K562 (cell line): ENCODE results near the gene ZFP69B. TPM values are rescaled to one million over a fixed set of nuclear protein-coding genes. Genes with fewer than 3 reads are reported as not detected.
A peak's percentile ranks its signal among the peaks of the same experiment; 100 is the strongest.

Source experiments
- AFF1 ChIP-seq, 2 experiments: fragments of 450-650 bp; IDR thresholded peaks; 2 replicates each; pipeline ENCODE4 v1.6.1; 2018; ENCODE audit warnings: mild to moderate bottlenecking in 2 of 2, low read depth in 1 of 2; ENCODE audit not compliant: partially characterized antibody in 2 of 2
- EP300 ChIP-seq: IDR thresholded peaks from 2 replicates; pipeline ENCODE4 v1.6.1; 2012; ENCODE audit warnings: low read length, improper control_type of control experiment
- FOXK1 ChIP-seq: sonication (generic); formaldehyde crosslinking; IDR thresholded peaks from 2 replicates; pipeline ENCODE4 v1.8.0; 2022; ENCODE audit warnings: missing genetic modification reagents, mild to moderate bottlenecking, borderline replicate concordance
- GATAD2A ChIP-seq: fragments of 450-650 bp; IDR thresholded peaks from 2 replicates; pipeline ENCODE4 v1.6.1; 2017
- L3MBTL2 ChIP-seq: fragments of 450-650 bp; IDR thresholded peaks from 2 replicates; pipeline ENCODE4 v1.6.1; 2016; ENCODE audit warnings: mild to moderate bottlenecking, moderate library complexity
- MEF2D ChIP-seq: conservative IDR thresholded peaks from 2 replicates; pipeline ENCODE4 v1.6.1; 2016; ENCODE audit warnings: low read depth, missing genetic modification characterization, missing compliant biosample characterization
- NRF1 ChIP-seq, 2 experiments: fragments of 450-650 bp; IDR thresholded peaks in 1 of 2; conservative IDR thresholded peaks in 1 of 2; 2 replicates each; pipeline ENCODE4 v1.6.1; 2014; ENCODE audit warnings: mild to moderate bottlenecking in 2 of 2
- U2AF2 ChIP-seq: fragments of 200-400 bp; formaldehyde crosslinking; optimal IDR thresholded peaks from 2 replicates; pipeline ENCODE3; 2017; ENCODE audit warnings: low read depth, mild to moderate bottlenecking, low read length
- ZNF311 ChIP-seq: fragments of 250-450 bp; sonication (Bioruptor Pico); IDR thresholded peaks from 2 replicates; pipeline ENCODE4 v1.4.0; 2020; ENCODE audit warnings: mild to moderate bottlenecking, moderate library complexity
- polyA plus RNA-seq, 8 experiments: library from polyadenylated mRNA; depleted of rRNA in 4 of 8; stranded (reverse) in 5 of 8; unstranded in 3 of 8; fragments of >200 nt; fragmentation: Nextera tagmentation in 2 of 8; fragmentation: Illumina TruSeq in 1 of 8; extraction: Ambion mirVana in 2 of 8; extraction: Trizol in 1 of 8; gene quantifications; 2 replicates each; pipeline versions ENCODE4 v1.2.1 to v1.2.3, GENCODE V29; 2011 to 2014; ENCODE audit warnings: inconsistent platforms in 1 of 8, missing spikeins in 1 of 8
- total RNA-seq, 7 experiments: library from RNA; depleted of rRNA in 6 of 7; stranded (reverse); fragments of >200 nt in 6 of 7; fragmentation: Illumina TruSeq in 2 of 7; extraction: Trizol in 2 of 7; gene quantifications; 2 replicates each; pipeline versions ENCODE4 v1.2.1 to v1.2.3, GENCODE V29; 2011 to 2021; ENCODE audit warnings: low replicate concordance in 1 of 7
- TF ChIP-seq, protein P1 (sequence below): fragments of 450-650 bp; IDR thresholded peaks from 2 replicates; pipeline ENCODE4 v1.6.1; 2016; ENCODE audit warnings: mild to moderate bottlenecking, moderate library complexity

ZFP69B gene
- total and polyA plus RNA-seq, 9 of the 15 experiments (the other 6 are each of a cell fraction or from before 2014, with no cell fraction given), result 1.6 to 10.3 (median 8.4) TPM

DNA sequence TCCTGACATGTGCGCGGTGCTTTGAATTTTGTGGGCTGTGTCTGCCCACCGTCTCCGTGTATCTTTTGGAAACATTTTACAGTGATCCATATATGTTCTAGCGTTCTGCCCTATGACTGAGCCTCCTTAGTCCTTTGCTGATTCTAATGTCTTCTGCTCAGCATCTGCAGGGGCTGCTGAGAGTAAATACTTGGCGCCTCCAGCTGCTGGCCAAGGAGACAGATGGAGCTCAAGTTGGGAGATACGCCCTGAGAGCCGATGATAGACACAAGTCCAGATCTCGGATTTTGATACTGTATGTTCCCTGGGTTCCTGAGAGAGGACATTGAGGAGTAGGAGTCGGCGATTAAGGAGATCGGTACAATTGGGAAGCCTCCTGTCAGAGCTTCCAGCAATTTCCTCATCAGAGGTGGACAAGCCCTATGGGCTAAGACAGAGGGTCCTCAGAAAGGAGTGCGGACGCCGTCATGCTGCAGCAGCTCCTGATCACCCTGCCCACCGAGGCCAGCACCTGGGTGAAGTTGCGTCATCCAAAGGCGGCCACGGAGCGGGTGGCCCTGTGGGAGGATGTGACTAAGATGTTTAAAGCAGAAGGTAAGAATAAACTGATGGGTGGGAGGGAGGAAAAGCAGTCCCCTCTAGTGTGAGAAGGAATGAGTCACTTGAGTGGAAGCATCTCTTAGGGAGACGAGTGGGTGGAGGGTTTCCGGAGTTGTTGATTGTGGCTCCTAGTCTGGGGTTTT, 390 bp downstream of the ZFP69B start (continued):
- TF ChIP-seq, protein P1, sequence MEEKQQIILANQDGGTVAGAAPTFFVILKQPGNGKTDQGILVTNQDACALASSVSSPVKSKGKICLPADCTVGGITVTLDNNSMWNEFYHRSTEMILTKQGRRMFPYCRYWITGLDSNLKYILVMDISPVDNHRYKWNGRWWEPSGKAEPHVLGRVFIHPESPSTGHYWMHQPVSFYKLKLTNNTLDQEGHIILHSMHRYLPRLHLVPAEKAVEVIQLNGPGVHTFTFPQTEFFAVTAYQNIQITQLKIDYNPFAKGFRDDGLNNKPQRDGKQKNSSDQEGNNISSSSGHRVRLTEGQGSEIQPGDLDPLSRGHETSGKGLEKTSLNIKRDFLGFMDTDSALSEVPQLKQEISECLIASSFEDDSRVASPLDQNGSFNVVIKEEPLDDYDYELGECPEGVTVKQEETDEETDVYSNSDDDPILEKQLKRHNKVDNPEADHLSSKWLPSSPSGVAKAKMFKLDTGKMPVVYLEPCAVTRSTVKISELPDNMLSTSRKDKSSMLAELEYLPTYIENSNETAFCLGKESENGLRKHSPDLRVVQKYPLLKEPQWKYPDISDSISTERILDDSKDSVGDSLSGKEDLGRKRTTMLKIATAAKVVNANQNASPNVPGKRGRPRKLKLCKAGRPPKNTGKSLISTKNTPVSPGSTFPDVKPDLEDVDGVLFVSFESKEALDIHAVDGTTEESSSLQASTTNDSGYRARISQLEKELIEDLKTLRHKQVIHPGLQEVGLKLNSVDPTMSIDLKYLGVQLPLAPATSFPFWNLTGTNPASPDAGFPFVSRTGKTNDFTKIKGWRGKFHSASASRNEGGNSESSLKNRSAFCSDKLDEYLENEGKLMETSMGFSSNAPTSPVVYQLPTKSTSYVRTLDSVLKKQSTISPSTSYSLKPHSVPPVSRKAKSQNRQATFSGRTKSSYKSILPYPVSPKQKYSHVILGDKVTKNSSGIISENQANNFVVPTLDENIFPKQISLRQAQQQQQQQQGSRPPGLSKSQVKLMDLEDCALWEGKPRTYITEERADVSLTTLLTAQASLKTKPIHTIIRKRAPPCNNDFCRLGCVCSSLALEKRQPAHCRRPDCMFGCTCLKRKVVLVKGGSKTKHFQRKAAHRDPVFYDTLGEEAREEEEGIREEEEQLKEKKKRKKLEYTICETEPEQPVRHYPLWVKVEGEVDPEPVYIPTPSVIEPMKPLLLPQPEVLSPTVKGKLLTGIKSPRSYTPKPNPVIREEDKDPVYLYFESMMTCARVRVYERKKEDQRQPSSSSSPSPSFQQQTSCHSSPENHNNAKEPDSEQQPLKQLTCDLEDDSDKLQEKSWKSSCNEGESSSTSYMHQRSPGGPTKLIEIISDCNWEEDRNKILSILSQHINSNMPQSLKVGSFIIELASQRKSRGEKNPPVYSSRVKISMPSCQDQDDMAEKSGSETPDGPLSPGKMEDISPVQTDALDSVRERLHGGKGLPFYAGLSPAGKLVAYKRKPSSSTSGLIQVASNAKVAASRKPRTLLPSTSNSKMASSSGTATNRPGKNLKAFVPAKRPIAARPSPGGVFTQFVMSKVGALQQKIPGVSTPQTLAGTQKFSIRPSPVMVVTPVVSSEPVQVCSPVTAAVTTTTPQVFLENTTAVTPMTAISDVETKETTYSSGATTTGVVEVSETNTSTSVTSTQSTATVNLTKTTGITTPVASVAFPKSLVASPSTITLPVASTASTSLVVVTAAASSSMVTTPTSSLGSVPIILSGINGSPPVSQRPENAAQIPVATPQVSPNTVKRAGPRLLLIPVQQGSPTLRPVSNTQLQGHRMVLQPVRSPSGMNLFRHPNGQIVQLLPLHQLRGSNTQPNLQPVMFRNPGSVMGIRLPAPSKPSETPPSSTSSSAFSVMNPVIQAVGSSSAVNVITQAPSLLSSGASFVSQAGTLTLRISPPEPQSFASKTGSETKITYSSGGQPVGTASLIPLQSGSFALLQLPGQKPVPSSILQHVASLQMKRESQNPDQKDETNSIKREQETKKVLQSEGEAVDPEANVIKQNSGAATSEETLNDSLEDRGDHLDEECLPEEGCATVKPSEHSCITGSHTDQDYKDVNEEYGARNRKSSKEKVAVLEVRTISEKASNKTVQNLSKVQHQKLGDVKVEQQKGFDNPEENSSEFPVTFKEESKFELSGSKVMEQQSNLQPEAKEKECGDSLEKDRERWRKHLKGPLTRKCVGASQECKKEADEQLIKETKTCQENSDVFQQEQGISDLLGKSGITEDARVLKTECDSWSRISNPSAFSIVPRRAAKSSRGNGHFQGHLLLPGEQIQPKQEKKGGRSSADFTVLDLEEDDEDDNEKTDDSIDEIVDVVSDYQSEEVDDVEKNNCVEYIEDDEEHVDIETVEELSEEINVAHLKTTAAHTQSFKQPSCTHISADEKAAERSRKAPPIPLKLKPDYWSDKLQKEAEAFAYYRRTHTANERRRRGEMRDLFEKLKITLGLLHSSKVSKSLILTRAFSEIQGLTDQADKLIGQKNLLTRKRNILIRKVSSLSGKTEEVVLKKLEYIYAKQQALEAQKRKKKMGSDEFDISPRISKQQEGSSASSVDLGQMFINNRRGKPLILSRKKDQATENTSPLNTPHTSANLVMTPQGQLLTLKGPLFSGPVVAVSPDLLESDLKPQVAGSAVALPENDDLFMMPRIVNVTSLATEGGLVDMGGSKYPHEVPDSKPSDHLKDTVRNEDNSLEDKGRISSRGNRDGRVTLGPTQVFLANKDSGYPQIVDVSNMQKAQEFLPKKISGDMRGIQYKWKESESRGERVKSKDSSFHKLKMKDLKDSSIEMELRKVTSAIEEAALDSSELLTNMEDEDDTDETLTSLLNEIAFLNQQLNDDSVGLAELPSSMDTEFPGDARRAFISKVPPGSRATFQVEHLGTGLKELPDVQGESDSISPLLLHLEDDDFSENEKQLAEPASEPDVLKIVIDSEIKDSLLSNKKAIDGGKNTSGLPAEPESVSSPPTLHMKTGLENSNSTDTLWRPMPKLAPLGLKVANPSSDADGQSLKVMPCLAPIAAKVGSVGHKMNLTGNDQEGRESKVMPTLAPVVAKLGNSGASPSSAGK, result 0 out of 2 replicates have a peak, but pooled peaks have one; percentile 44
- TF ChIP-seq GATAD2A, result no peak
- TF ChIP-seq EP300, result peak; percentile 57
- no peak for TF ChIP-seq ZNF311 (CRISPR knock-in tag)
- TF ChIP-seq AFF1 (IDR thresholded peaks at IDR 0.05; ENCODE audit: low read depth in 1 of 2, partially characterized antibody in 2 of 2), result peak in 1 of 2 experiments; percentile 50
- TF ChIP-seq L3MBTL2, result peak; percentile 38
- 0 out of 2 replicates have a peak, but pooled peaks have one; percentile 15 for TF ChIP-seq FOXK1 (CRISPR knock-in tag)
- no peak for TF ChIP-seq U2AF2
- TF ChIP-seq NRF1 (conservative IDR thresholded peaks at IDR 0.05 in 1 of 2, IDR thresholded peaks at IDR 0.05 in 1 of 2), result no peak
- no peak for TF ChIP-seq MEF2D (tag)
